HG02943 (cell line): ENCODE data around the gene LSAMP.

Experiments
- ATAC-seq: cut with Tn5 transposase; IDR thresholded peaks from one replicate; pipeline ENCODE4 v1.9.1; 2021; ENCODE audit warnings: mild to moderate bottlenecking, low read depth, moderate library complexity; ENCODE audit not compliant: unreplicated experiment

Gene LSAMP

GRCh38 chr3:116374901-116375300, 70.4 kb downstream of the LSAMP start:
- ATAC-seq = no peak

- ATAC-seq = no peak
Measured at GRCh38 chr3:116367761-116368395, 77.4 kb downstream of the LSAMP start.

DNA sequence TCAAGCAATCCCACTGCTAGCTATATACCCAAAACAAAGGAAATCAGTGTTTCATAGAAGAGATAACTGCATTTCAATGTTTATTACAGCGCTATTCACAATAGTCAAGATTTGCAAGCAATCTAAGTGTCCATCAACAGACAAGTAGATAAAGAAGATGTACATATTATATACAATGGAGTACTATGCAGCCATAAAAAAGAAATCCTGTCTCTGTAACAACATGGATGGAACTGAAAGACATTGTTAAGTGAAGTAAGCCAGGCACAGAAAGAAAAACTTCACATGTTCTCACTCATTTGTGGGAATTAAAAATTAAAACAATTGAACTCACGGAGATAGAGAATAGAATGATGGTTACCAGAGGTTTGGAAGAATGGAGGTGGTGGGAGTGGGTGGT, 89.2 kb downstream of the LSAMP start:
- no peak for ATAC-seq

DNA sequence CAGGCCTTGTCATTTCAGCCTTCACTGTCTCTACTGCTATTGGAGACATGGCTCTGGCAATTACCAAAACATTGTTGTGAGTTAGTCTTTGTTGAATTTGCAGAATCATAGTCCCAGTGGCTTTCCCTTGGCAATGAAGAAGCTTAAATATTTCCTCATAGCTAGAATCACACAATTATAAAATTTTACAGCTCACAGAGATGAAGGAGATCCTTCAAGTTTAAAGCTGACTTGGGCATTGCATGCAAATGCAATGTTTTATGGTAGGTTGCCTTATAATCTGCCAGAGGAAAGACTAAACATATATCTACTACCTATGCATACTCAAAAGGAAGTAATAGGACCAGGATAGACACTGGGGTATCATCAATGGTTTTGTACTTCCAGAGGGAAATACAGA, 90.9 kb downstream of the LSAMP start:
- ATAC-seq = no peak

- ATAC-seq = no peak
Measured at GRCh38 chr3:116350119-116350733, 95.1 kb downstream of the LSAMP start.

GRCh38 chr3:116348216-116348615, 97.1 kb downstream of the LSAMP start:
- ATAC-seq = no peak

DNA sequence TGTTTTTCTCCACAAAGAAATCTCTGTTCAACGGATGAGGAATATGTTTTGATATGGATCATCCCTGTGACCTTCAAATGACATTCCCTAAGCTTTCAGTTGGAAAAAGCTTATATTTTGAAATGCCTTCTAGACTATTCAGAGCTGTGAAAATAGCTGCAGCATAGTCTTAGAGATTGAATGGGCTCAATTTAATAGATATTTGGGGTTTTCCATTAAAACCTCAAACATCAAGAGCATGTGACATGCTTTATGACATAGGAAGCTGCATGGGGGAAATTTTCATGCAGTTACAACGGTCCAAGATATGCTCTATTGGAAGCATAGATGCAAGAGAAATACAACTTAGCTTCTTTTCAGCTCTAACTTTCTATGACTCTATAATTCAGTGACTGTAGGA, 102.8 kb downstream of the LSAMP start:
- ATAC-seq = no peak

DNA sequence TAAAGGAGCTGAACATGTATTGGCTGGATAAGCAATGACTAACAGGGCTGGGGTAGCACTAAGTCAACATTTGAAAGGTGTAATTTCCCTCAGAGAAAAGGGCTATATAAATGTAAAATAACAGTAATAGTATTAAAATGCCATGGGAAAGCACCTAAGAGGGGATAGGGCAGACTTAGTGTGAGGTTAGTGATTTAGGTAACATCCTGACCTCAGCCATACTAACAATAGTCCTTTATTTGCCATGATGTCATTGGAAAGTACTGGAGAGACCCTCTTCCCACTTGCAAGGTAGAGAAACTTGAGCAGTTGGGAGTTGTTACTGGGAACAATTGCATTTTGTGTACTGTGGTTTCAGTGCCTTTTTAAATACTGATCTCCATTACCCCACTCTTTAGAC, 103.4 kb downstream of the LSAMP start:
- no peak for ATAC-seq

GRCh38 chr3:116341381-116341780, 103.9 kb downstream of the LSAMP start:
- no peak for ATAC-seq

GRCh38 chr3:116340680-116341216, 104.5 kb downstream of the LSAMP start:
- ATAC-seq = no peak

DNA sequence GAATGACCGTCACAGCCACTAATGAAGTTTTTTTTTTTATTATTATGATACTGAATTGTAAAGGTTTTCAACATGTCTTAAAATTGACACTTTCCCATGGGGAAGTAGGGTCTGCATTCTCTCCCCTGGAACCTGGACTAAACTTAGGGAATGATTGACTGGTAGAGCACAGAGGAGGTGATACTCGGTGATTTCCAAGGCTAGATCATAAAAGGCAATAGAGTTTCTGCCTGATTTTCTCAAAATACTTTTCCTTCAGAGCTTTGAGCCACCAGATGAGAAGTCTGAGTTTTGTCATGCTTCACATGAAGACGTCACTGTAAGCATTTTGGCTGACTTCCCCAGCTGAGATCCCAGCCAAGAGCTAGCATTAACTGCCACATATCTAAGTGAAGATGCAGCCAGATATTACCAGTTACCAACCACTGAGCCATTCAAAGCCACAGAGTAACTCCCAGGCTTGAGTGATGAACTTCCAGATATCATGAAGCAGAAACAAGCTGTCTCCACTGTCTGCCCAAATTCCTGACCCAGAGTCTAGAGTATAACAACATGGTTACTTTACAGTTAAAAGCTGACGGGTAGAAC, 105.8 kb downstream of the LSAMP start:
- ATAC-seq = no peak

DNA sequence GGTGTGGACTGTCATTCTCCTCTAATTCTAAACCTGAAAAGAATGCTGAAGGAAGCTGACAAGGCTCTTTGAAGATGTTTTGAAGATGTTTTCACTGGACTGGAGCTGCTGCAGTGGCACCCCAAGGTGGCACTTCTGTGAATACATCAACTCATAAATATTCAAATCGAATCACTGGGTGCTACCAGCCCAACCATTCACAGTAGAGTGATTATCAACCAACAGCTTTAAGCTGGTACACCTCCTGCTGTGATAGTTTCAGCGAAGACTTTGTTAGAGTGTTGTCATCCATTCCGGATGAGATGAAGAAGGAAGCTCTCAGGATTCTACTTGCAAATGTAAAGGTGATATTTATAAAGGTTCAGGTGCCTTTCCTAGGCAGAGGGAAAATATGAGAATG, 106.6 kb downstream of the LSAMP start:
- ATAC-seq = no peak

GRCh38 chr3:116337229-116337628, 108.1 kb downstream of the LSAMP start:
- no peak for ATAC-seq

DNA sequence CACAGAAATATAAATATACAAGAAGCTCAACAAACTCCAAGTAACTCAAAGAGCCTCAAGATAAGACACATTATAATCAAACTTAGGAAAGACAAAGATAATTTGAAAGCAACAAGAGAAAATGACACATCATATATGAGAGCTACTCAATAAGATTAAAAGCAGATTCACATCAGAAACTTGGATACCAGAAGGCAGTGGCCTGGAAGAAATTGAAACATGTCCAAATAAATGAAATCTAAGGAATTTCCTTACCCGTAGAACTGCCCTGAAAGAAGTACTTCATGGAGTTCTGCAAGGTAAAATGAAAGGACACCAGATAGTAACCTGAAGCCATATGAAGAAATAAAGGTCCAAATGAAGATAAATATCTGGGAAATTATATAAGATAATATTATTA, 113.9 kb downstream of the LSAMP start:
- ATAC-seq = no peak

DNA sequence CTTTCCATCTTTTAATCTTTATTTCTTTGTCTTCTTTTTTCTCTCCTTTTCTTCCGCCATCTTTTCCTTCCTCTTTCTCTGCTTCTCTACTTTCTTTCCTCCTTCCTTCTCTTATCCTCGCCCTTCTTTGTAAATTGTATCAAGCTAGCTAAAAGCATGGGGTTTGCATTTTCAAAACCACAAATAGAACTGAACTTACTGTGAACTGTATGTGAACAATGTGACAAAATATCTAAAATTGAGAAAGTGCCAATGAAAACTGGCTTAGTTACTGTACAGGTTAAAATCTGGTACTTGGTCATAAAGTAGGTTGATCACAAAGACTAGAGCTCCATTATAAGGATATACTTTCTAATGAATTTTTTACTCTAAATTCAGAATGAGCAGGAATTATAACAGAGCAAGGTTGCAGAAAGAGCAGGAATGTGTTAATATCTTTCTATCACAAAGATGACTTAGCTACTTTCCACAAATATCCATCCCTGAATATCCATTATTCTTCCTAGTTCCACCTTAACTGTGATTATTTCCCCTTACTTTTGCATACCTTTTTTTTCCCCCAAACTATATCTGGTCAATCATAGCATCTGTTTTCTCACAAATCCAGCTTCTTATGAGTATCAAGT, 122.4 kb downstream of the LSAMP start:
- no peak for ATAC-seq

GRCh38 chr3:116318370-116318769, 126.9 kb downstream of the LSAMP start:
- ATAC-seq = no peak

- no peak for ATAC-seq
Measured at GRCh38 chr3:116316771-116317170, 128.5 kb downstream of the LSAMP start.

DNA sequence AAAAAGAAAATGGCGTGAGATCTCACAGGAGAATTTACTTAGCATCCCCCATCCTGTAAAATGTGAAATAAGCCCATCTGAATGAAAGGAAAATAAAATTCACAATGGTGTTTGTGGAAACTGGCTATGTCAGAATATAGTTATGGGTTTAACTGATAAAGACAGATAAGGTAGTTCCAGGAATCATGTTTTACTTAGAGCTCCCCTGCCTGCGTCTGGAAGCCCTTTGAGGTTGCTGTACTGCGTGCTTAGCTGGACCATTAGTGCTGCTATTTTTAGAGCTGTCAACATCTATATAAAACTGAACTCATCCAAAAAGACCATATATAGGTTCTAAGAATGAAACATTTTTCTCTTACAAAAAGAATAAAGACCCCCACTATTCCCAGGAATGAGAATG, 130.8 kb downstream of the LSAMP start:
- ATAC-seq = no peak

DNA sequence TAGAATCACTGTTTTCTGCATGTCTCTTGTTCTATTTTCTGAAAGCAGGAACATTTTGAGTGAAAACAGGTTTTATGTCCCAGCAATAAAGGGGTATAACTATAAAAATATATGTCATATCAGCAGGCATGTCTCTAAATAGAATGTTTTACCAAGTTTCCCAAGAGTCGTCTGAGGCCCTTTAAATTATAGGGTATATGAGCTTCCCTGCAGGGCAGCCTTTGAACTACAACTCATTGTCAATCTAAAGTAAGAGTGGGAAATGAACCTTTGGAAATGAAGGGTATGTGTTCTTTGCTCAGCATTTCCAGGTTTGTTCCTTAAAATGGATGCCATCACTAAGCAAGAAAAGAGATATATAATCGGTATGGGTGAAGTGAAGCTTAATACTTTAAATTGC, 138.6 kb downstream of the LSAMP start:
- ATAC-seq = no peak

DNA sequence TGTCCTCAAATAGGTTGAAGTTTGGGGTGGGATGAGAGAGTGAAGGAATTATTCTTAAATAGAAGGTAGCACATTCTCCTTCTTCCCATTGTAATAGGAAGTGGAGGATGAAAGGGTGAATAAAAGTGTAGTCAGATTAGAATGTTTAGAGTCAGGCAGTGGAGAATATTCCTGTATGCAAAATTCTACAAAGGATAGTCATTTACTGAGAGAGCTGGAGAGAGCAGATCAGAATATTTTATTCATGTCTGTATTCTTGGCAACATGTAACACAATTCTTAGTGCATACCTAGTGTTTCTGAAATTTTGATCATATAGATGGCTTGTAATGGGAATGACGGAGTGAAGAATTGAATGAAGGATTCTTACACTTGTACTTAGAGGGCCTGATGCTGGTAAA, 139.1 kb downstream of the LSAMP start:
- ATAC-seq = no peak

- no peak for ATAC-seq
Measured at GRCh38 chr3:116302087-116302747, 143.1 kb downstream of the LSAMP start.
